SK-N-SH treated with all-trans-retinoic acid at 6 μM for 48 hours (cell line): ENCODE data around the gene PRKAG2.
"Not testable (repeated sequence)": the region's sequence is repeated elsewhere in the genome, so short reads cannot be mapped to it uniquely, and the experiment has no call there.

Experiments used
- ARNTL ChIP-seq: fragments of 450-650 bp; formaldehyde crosslinking; IDR thresholded peaks from 2 replicates; pipeline ENCODE4 v1.5.0; 2020; ENCODE audit warnings: low read depth, mild to moderate bottlenecking, moderate library complexity, borderline replicate concordance
- BACH2 ChIP-seq: fragments of 250-450 bp; sonication (Bioruptor Pico); IDR thresholded peaks from 2 replicates; pipeline ENCODE4 v1.9.0; 2021; ENCODE audit warnings: mild to moderate bottlenecking, borderline replicate concordance
- ESRRG ChIP-seq: fragments of 250-450 bp; sonication (Bioruptor Pico); IDR thresholded peaks from 2 replicates; pipeline ENCODE4 v1.6.1; 2021; ENCODE audit warnings: mild to moderate bottlenecking
- TCF4 ChIP-seq: fragments of 250-450 bp; sonication (Bioruptor Pico); IDR thresholded peaks from 2 replicates; pipeline ENCODE4 v1.8.0; 2021; ENCODE audit warnings: mild to moderate bottlenecking, moderate library complexity, borderline replicate concordance
- TOX ChIP-seq: fragments of 250-450 bp; sonication (Bioruptor Pico); IDR thresholded peaks from 2 replicates; pipeline ENCODE4 v1.8.0; 2021; ENCODE audit warnings: mild to moderate bottlenecking, moderate library complexity, borderline replicate concordance
- ZFP3 ChIP-seq: fragments of 250-450 bp; sonication (Bioruptor Pico); IDR thresholded peaks from 2 replicates; pipeline ENCODE4 v1.5.0; 2020; ENCODE audit warnings: mild to moderate bottlenecking, moderate library complexity
- ZNF565 ChIP-seq: fragments of 450-650 bp; formaldehyde crosslinking; conservative IDR thresholded peaks from 2 replicates; pipeline ENCODE4 v1.5.0; 2020; ENCODE audit warnings: low read depth, mild to moderate bottlenecking, moderate library complexity
- ZNF8 ChIP-seq: fragments of 450-650 bp; formaldehyde crosslinking; IDR thresholded peaks from 2 replicates; pipeline ENCODE4 v1.5.0; 2020; ENCODE audit warnings: mild to moderate bottlenecking, moderate library complexity
- TF ChIP-seq, protein P1 (sequence below): fragments of 250-450 bp; sonication (Bioruptor Pico); IDR thresholded peaks from 2 replicates; pipeline ENCODE4 v1.8.0; 2020; ENCODE audit warnings: mild to moderate bottlenecking, moderate library complexity, borderline replicate concordance

DNA sequence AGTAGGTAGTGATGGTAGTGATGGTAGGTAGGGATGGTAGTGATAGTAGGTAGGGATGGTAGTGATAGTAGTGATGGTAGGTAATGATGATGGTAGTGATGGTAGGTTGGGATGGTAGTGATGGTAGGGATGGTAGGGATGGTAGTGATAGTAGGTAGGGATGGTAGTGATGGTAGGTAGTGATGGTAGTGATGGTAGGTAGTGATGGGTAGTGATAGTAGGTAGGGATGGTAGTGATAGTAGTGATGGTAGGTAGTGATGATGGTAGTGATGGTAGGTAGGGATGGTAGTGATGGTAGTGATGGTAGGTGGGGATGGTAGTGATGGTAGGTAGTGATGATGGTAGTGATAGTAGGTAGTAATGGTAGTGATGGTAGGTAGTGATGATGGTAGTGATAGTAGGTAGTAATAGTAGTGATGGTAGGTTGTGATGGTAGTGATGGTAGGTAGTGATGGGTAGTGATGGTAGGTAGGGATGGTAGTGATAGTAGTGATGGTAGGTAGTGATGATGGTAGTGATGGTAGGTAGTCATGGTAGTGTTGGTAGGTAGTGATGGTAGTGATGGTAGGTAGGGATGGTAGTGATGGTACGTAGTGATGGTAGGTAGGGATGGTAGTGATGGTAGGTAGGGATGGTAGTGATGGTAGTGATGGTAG lies 35.4 kb downstream of the PRKAG2 start:
- TF ChIP-seq ESRRG; TCF4 (CRISPR knock-in tag); ZFP3; TOX (CRISPR knock-in tag); BACH2 (CRISPR knock-in tag); ZNF8 (CRISPR knock-in tag); ARNTL (CRISPR knock-in tag); ZNF565 (CRISPR knock-in tag): not testable (repeated sequence)
- TF ChIP-seq, protein P1, sequence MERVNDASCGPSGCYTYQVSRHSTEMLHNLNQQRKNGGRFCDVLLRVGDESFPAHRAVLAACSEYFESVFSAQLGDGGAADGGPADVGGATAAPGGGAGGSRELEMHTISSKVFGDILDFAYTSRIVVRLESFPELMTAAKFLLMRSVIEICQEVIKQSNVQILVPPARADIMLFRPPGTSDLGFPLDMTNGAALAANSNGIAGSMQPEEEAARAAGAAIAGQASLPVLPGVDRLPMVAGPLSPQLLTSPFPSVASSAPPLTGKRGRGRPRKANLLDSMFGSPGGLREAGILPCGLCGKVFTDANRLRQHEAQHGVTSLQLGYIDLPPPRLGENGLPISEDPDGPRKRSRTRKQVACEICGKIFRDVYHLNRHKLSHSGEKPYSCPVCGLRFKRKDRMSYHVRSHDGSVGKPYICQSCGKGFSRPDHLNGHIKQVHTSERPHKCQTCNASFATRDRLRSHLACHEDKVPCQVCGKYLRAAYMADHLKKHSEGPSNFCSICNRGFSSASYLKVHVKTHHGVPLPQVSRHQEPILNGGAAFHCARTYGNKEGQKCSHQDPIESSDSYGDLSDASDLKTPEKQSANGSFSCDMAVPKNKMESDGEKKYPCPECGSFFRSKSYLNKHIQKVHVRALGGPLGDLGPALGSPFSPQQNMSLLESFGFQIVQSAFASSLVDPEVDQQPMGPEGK (CRISPR knock-in tag), result not testable (repeated sequence)
